ENCODE measurements around the gene YWHAG. TPM values are rescaled to one million over a fixed set of nuclear protein-coding genes. Genes with fewer than 3 reads are reported as not detected.

The YWHAG gene
- total and polyA plus RNA-seq, 9 of the 15 experiments (the other 6 are each of a cell fraction or from before 2014, with no cell fraction given), result 30.4 to 246 (median 94.5) TPM

GRCh38 chr7:76364198-76364584, 5.4 kb upstream of the YWHAG start (continued):
- TF ChIP-seq CHD7 (IDR thresholded peaks at IDR 0.05; ENCODE audit: low read depth, low read length), result no peak
- peak in 1 of 2 experiments; percentile 68; a peak in 1 of 4 replicates for TF ChIP-seq SRF (CRISPR knock-in tag; IDR thresholded peaks at IDR 0.05)
- TF ChIP-seq MLLT1 (IDR thresholded peaks at IDR 0.05), result 0 out of 4 replicates have a peak, but pooled peaks of 1 of the 2 experiments have one; percentile 28
- TF ChIP-seq CREB1 (IDR thresholded peaks at IDR 0.05), result no peak
- TF ChIP-seq CREB1 (CRISPR knock-in tag; IDR thresholded peaks at IDR 0.05), result peak; percentile 26; the same call in 1 of the 2 replicates
- TF ChIP-seq ZBTB11 (CRISPR knock-in tag; IDR thresholded peaks at IDR 0.05), result peak in 1 of 3 experiments; percentile 52; a peak in 2 of 6 replicates
- peak; percentile 40 for TF ChIP-seq ZNF316 (IDR thresholded peaks at IDR 0.05)
- TF ChIP-seq MXI1 (IDR thresholded peaks at IDR 0.05; ENCODE audit: low read depth, low read length), result no peak
- no peak for TF ChIP-seq EP400 (IDR thresholded peaks at IDR 0.05)
- 0 out of 2 replicates have a peak, but pooled peaks have one; percentile 4 for TF ChIP-seq ELF2 (CRISPR knock-in tag; IDR thresholded peaks at IDR 0.05)
